PC-3 (cell line): ENCODE results near the gene TCP10L.

Experiments used
- EZH2 ChIP-seq: fragments of 300-600 bp; sonication (generic); IDR thresholded peaks from one replicate; pipeline ENCODE4 v1.6.1; 2017; ENCODE audit warnings: antibody characterized with exemption, mild to moderate bottlenecking, low read length; ENCODE audit not compliant: unreplicated experiment
- EZH2phosphoT487 ChIP-seq: fragments of 300-600 bp; sonication (generic); IDR thresholded peaks from 2 replicates; pipeline ENCODE4 v1.6.1; 2018; ENCODE audit warnings: mild to moderate bottlenecking, antibody characterized with exemption, low read length, borderline replicate concordance
- TF ChIP-seq, protein P1 (sequence below): fragments of 300-600 bp; sonication (generic); conservative IDR thresholded peaks from 2 replicates; pipeline ENCODE4 v1.5.1; 2017; ENCODE audit warnings: antibody characterized with exemption, low read depth, mild to moderate bottlenecking, low read length

DNA sequence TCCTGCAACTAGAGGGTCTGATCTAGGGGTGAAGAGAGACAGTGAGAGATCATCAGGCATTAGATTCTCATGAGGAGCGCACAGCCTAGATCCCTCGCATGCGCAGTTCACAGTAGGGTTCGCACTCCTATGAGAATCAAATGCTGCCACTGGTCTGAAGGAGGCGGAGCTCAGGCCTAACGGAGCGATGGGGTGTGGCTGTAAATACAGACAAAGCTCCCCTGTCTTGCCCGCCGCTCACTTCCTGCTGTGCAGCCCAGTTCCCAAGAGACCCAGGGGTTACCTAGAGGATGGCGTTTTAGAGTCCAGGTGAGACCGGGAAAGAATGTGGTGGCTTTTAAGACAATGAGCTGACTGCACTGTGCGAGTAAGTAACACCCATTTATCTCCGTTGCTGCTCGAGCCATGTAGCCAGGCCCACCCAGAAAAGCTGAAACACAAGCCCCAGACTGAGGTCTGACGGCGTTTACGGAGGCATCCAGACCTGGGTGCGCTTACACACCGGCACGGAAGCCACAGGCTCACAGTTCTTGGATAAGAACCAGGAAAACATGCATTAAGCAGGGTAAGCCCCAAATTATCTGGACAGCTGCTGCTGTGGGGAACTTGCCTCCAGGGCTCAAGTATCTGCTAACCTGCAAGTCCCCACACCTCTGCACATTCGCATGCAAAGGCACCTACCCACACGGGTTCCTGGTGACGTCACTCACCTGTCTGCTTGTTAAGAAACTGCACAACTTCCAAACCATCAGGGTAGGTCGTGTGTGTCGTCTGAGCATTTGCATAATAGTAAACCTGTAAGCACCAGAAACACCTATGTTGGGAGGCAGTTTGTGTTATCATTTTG lies 12.5 kb downstream of the TCP10L start:
- TF ChIP-seq, protein P1, sequence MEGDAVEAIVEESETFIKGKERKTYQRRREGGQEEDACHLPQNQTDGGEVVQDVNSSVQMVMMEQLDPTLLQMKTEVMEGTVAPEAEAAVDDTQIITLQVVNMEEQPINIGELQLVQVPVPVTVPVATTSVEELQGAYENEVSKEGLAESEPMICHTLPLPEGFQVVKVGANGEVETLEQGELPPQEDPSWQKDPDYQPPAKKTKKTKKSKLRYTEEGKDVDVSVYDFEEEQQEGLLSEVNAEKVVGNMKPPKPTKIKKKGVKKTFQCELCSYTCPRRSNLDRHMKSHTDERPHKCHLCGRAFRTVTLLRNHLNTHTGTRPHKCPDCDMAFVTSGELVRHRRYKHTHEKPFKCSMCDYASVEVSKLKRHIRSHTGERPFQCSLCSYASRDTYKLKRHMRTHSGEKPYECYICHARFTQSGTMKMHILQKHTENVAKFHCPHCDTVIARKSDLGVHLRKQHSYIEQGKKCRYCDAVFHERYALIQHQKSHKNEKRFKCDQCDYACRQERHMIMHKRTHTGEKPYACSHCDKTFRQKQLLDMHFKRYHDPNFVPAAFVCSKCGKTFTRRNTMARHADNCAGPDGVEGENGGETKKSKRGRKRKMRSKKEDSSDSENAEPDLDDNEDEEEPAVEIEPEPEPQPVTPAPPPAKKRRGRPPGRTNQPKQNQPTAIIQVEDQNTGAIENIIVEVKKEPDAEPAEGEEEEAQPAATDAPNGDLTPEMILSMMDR, result no peak
- TF ChIP-seq EZH2, result no peak
- TF ChIP-seq EZH2phosphoT487, result no peak
